Dedifferentiated amniotic fluid mesenchymal stem cell (primary cell): ENCODE results near the gene MX2.
"Not testable (repeated sequence)": the region's sequence is repeated elsewhere in the genome, so short reads cannot be mapped to it uniquely, and the experiment has no call there.

Source experiments
- DNase-seq: peaks from one replicate; pipeline ENCODE4 v3.0.0-alpha.2; 2016; ENCODE audit errors: extremely low spot score

Gene MX2

DNA sequence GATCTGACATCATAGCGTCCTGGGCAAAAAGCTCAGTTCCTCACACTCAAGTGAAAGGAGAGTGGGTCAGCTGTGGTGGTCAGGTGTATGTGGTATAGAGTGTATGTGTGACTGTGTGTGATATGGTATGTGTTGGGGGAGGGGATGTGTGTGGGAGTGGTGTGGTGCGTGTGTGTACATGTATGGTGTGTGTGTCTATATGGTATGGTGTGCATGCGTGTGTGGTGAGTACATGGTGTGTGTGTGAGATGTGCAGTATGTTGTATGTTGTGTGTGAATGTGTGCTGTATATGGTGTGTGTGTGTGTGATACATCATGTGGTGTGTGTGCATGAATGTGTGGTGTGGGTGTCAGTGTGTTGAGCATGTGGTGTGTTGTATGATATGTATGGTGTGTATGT lies 24.3 kb upstream of the MX2 start:
- no peak for DNase-seq

DNA sequence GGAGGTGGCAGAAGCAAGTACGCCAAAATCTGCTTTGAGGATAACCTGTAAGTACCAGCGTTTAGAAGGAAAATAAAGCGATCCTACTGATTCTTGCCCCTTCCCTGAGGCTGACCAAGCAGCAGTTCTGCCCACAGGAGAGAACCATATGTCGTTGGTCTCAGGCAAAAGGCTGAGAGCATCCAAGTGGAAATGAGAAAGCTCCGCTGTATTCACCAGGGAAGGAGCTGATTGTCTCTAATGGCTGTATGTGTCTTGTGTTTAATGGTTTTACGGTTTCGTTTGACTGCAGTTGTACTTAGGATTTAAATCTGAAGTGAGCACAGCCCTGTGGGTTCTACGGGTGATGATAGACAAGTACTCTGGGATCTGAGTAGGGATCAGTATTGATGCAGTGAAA lies 23.4 kb upstream of the MX2 start:
- no peak for DNase-seq

DNA sequence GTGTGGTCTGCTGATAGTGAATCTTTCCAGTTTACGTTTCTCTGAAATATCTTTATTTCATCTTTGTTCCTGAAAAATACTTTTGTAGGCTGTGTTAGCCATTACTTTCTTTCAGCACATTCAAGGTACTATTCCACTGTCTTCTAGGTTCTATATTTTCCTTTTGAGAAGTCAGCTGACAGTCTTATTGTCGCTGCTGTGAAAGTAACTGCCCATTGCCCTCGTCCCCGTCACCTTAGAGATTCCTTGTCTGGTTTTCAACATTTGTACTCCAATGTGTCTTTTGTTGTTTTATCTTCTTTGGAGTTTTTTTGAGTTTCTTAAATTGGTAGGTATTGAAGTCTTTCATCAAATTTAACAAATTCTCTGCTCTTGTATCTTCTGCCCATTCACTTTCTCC lies 19.8 kb upstream of the MX2 start:
- DNase-seq, result no peak

DNA sequence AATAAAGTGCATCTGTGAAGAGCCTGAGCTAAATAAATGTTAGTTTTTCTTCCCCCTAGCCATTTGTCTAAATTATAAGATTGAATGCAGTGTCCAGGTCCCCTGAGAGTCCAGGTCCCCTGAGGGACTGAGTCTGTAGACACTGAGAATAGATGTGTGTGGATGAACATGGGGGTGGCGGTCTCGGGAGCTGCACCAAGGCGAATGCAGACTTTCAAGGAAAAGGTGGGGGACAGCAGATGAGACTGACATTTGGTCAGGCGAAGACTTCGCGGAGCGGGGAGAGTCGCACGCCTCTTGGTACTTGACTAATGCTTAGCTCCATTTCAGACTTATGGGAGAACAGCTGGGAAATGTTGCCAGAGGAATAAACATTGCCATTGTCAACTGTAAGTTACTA lies 17.7 kb upstream of the MX2 start:
- no peak for DNase-seq

DNA sequence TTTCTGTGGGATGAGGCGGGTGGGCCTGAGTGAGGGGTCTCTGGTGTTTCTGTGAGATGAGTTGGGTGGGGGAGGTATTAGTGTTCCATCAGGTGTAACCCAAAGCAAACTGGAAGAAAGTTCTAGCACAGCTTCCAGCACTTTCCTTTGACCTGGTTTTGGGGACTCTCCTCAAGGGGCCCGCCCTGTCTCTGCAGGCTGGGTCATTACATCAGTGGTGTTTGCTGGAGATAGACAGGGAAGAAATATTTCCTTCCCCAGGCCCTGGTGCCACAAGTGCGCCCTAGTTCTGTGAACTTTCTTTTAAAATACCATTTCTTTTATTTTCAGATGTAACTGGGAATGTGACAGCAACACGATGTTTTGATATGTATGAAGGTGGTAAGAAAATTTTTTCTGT lies 16.5 kb upstream of the MX2 start:
- no peak for DNase-seq

DNA sequence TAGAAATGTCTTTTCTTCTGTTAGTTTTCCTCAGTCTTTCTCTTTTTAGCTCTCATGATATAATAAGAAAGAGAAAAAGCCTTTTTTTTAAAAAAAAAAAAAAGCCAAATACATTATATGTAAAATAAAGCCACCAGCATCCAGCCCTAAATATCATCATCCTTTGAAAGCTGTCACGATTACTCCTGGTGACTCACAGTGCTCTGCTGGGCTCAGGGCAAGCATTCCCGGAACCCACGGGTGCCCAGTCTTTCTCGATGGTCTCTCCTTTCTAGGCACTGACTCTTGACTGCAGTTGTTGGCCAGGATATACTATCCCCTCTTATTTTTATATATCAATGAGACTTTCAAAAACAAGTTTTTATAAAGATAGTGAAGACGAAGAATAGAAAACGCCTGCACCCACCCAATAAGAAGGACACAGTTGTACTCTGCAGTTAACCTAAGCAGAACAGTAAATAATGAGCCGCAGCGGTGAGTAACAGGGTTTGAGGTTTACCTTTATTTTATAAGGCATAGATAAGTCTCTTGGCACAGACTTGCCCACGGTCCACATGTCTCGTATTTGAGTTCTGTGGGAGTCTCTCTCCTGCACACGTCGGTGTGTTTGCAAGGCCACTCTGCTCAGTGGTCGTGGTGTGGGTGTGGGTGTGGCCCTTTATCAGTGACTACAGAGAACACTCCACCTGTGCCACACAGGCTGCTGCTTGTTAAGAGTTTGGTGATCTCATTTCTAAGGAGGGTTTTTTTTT lies 15.7 kb upstream of the MX2 start:
- no peak for DNase-seq

DNA sequence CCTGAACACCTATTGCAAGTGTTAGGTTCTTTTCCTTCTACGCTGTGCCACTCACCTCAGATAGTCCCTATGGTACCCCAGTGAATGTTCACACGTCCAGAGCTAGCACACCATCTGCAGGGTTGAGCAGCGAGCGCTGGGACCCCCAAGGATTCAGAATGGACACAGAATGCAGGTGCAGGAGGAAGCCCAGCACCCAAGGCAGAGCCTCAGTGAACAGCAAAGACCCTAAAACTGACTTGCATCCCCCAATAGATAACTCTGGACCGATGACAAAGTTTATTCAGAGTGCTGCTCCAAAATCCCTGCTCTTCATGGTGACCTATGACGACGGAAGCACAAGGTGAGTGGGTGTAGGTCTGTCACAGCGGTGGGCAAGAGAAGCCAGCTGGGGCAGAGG lies 15.1 kb upstream of the MX2 start:
- DNase-seq, result no peak

DNA sequence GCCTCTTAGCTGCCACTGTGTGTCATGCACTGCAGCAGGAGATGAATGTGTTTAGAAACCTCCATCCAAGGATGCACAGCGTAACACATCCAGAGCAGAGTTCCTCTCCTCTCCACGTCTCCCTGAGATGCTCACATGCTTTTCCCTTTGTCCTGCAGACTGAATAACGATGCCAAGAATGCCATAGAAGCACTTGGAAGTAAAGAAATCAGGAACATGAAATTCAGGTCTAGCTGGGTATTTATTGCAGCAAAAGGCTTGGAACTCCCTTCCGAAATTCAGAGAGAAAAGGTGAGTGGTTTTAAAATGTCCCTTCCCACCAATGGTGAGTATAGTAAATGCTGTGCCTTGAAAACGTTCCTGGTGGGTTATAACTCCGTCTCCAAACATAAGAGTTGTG lies 13.4 kb upstream of the MX2 start:
- DNase-seq, result no peak

DNA sequence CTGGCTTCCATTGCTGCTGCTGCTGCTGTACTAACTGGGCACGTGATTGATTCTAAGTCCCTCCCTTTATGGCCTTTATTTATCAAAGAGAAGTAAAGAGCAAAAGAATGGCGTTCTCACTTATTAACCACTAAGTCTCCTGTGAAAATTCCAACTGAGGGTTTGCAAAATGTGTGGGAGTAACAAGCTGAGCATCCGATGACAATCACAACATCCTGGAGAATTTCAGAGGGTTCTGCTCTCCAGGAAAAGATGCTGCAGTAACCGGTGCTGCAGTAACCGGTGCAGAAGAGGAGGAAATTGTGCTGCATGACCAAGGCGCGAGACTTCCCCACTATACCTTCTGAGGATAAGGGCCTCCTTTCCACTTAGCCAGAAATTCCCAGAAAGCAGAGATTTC lies 12.7 kb upstream of the MX2 start:
- no peak for DNase-seq

DNA sequence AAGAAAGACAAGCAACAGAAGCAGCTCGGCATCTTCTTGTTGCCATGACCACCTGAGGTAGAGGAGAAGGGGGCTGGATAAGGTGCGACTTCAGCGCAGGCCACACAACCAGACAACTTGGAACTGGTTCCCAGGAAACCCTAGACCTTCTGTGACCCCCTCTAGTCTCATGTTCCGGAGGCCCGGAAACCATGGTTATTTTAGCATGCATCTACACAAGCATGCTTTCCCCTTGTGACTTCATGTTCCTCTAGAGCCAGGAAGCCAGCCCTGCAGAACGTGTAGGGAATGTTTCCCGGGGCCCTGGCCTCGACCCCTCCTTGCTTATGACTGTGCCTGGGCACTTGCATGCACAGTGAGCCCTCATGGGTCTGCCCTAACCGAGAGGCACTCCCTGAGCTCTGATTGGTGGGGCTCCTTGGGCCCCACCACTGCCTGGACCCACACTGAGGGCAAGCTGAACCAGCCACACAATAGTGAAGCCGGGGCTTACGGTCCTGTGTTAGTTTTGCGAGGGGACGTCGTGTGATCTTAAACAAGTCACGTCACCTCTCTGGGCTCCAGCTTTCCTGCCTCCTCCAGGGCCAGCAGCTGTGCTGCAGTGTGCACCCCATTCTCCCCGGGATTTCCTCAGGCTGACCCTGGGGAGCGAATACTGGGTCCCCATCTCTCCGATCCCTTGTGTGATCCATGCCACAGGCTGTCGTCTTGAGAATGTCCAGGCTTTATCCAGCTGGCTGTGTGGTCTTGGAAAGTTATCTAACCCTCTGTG lies 12.0 kb upstream of the MX2 start:
- DNase-seq, result no peak

DNA sequence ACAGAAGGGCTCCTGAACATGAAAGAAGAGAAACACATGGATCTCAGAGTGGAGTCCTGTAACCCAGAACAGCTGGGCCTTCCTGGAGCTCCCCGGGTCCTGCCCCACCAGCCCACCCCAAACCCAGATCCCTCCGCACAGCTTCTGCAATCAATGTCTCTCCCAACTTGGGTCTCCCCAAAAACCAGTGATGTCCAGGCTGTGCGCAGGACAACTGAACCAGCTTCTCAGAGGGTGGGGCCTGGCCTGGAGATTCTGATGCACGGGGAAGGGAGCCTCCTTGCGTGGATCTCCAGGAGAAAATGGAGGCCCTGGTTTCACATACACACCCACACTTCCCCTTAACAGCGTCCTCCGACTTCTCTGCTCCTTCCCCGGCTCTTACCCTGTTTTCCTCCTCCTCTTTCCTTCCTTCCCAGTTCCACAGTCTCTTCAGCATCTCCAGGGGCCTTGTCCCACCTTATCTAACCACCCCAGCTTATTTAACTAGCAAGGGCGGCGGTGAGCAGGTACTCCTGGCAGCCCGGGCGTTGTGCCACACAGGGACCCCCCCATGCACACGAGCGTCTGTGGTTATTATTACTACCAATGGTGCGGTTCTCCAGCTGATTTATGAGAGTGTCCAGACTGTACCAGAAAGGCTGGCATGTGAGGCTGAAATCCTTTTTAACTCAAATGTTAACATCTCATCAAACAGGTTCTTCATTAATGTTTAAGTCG lies 11.2 kb upstream of the MX2 start:
- no peak for DNase-seq

DNA sequence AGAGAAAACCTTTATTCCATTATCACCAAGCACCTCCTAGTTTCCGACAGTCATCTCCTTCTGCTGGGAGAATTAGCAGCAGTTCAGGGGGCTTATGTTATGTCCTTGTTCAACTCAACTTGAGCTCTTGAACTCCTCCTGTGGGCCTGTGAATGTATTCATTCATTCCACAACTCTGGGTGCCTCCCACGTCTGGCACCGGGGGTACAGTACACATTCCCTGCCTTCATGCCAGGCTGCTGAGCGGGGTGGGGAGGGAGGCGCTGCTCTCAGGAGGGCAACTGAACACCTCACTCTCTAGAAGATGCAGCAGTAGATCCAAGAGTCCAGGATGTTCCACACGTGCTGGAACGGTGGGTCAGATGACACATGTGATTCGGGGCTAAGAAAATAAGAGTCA lies 4.3 kb upstream of the MX2 start:
- DNase-seq, result no peak

DNA sequence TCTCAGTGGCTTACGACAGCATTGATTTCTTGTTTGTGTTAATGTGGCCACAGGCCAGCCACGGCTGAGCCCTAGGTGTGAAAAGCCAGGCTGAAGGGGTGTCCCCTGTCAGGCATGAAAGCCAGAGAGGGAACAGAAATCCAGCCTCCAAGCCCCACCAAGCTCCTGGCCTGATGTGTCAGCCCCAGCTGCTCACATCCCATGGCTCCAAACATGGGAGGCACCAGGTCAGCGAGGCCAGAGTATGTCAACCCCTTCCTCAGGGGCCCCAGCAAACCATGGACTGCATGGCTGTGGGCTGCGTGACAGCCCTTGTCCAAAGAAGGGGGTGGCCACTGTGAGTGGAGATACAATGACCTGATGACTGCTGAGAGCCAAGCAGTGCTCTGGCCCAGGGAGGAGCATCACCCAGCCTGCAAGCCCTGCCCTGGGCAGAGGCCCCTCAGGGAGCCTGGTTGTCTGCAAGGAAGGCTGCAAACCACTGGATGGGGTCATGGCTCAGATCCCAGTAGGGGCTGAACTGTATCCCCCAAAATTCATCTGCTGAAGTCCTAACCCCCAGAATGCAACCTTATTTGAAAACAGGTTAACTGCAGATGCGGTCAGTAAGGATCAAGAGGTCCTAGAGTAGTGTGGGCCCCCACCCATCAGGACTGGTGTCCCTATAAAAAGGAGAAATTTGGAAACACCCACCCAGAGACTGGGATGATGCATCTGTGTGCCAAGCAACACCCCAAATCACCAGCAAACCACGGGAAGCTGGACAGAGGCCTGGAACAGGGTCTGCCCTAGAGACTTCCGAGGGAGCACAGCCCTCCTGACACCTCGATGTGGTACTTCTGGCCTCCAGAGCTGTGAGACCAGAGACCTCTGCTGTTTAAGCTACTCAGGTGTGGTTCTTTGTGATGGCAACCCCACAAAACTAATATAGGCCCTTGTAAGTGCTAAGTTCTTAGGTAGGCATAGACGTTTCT lies 3.3 kb upstream of the MX2 start:
- DNase-seq, result no peak

DNA sequence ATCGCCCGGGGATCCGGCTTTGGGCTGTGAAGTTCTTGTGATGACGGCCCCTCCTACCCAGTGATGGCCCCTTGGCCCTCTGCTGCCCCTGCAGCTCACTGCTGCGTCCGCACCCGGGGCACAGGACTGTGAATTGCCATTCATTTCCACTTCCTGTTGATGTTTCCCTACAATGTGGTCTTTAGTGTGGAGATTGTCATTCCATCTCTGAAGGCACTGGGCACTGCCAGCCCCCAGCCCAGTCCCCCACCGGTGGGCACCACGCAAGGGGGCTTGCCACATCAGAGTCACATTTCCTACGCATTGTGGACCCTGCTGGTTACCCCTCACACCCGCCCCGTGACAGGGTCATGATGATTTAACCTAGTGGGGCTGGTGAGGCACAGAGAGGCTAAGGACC lies 2.5 kb upstream of the MX2 start:
- no peak for DNase-seq

DNA sequence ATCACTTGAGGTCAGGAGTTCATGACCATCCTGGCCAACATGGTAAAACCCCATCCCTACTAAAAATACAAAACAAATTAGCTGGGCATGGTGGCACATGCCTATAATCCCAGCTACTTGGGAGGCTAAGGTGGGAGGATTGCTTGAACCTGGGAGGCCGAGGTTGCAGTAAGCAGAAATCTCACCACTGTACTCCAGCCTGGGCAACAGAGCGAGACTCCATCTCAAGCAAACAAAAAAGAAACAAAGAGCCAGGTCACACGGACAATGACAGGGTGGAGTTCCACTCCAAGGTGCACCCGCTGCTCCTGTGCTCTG lies 2.1 kb upstream of the MX2 start:
- not testable (repeated sequence) for DNase-seq

DNA sequence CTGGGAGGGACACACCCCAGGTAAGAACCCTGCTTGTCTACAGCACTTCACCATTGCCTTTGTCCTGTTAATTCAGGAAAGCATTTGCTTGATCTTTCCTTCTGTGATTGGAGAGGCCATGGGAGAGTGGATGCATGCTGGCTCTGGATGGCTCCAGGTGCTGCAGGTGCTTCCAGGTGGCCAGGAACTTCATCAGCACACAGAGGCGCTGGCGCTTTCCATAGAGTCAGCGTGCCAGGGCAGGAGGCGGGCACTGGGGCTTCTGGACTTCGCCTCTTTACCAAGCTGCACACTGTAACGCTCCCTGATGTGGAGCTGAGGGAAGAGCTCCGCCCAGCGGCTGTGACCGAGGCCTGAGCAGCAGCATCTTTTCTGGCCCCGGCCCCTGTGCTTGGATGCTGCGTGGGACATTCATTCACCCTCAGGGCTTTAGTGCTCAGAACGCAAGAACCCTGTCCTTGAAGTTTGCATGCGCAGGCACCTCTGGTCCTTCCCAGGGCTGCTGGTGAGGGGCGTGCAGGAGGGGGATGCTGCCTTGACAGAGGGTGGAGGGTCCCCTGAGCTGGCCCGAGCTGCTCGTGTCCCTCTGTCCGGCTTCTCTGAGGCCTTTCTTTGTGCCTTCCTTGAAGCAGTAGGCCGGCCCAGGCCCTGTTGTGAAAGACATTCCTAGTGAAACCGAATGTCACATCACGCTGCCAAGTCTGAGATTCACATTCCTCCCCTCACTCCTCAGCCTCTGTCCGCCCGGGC lies 1.6 kb upstream of the MX2 start:
- DNase-seq, result no peak

DNA sequence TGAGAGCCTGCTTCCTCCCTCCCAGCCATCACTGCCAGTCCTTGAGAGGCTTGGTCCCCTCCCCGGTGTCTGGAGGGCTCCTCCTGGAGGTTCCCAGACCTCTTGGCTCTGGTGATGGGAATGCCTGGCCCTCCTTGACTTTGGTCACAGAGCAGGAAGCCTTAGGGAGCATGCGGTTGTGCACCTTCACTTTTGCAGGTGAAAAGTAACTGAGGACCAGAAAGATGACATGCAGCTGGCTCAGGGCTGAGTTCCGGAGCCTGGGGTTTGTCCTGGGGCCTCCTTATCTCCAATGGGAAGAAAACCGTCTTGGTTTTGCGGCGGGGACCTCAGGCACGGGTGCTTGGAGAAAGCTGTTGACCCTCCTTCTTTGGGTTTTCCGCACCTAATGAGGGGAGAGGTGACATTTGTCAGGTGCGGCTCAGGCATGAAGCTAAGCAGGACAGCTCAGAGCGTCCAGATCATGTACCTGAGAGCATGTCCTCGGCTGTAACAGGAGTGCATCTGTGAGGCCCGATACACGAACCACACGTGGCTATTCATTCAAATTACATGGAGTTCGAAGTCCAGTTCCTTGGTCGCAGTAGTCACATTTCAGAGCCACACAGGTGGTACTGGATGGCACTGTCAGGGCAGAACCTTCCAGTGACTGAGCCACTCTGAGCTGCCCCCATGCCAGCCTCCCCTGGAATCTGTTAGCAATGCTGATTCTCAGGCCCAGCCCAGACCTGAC lies 608 bp upstream of the MX2 start:
- DNase-seq, result no peak

DNA sequence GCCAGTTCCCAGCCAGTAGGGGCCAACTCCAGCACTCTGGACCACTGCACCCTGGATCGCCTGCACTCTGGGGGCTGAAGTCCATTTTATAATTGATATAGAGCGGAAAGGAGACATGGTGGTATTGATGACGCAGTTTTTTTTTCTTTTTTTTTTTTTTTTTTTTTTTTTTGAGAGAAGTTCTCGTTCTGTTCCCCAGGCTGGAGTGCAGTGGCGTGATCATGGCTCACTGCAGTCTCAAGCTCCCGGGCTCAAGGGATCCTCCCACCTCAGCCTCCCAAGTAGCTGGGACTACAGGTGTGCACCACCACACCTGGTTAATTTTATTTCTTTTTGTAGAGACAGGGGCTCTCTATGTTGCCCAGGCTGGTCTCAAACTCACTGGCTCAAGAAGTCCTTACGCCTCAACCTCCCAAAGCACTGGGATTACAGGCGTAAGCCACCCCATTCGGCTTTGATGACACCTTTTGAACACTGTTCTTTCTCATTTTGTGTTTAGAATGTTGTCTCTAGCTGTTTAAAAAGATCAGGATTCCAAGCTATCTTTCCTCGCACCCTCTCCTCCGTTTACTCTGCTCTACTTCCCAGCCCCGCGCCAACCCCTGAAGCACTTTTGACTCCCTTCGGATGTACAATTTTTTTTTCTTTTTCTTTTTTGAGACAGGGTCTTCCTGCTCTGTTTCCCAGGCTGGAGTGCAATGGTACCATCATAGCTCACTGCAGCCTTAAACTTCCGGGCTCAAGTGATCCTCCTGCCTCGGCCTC lies 960 bp downstream of the MX2 start:
- no peak for DNase-seq

DNA sequence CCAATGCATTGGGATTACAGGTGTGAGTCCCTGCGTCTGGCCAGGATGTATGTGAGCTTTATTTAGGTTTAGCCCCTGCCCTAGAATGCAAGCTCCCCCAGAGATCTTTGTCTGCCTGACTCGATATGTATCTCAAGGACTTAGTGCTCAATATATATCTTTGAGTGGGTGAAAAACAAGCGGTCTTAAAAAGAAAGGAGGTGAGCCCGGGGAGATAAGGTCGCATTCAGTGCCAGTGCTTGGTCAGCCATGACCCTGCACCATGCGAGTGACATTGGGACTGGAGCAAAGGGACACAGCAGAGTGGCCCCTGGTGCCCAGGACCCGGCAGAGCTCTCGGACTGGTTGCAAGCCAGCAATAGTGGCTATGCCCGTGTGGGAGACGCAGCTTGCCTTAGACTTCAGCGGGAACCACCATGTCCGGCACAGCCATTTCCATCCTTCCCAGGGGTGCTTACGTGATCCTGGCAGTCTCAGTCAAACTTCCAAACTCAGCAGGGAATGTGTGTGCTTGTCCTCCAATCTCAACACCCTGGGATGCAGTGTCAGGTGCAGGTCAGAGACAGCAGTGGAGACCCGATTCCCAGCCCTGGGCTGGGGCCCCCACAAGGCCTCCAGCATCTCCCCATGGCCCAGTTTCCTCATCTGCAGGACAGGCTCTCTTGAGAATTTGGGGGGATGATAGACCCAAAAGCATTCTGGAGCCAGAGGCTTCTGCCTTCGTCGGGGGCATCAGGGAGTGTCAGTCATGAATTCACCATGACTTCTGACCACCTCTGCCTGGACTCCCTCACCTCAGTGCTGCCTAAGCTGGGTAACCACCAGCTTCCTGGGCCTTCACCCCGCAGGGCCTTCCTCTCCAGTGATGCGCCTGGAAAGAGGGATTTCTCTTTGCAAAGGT lies 1.8 kb downstream of the MX2 start:
- DNase-seq, result no peak
